SU-DHL-6 (cell line): ENCODE data around the gene PCNX4.

Source experiments
- CTCF ChIP-seq: fragments of 200-600 bp; sonication (generic); IDR thresholded peaks from one replicate; pipeline ENCODE4 v1.5.1; 2017; ENCODE audit warnings: antibody characterized with exemption, mild to moderate bottlenecking, low read length, moderate library complexity; ENCODE audit not compliant: insufficient read depth, poor library complexity, severe bottlenecking
- EZH2phosphoT487 ChIP-seq: fragments of 200-600 bp; sonication (generic), shearing (Covaris generic); conservative IDR thresholded peaks from 2 replicates; pipeline ENCODE4 v1.6.1; 2018; ENCODE audit warnings: mild to moderate bottlenecking, antibody characterized with exemption, low read length, moderate library complexity, mixed read lengths

GRCh38 chr14:60188696-60189095 is 97.0 kb downstream of the PCNX4 start:
- TF ChIP-seq CTCF = no peak
- TF ChIP-seq EZH2phosphoT487 = no peak
